Measurements from ENCODE around the gene SIRPA. TPM values are rescaled to one million over a fixed set of nuclear protein-coding genes. Genes with fewer than 3 reads are reported as not detected.

SIRPA gene
- total and polyA plus RNA-seq, 10 of the 15 experiments (the other 5 are each of a cell fraction or from before 2014, with no cell fraction given) = 1.7 to 13.2 (median 5.0) TPM

DNA sequence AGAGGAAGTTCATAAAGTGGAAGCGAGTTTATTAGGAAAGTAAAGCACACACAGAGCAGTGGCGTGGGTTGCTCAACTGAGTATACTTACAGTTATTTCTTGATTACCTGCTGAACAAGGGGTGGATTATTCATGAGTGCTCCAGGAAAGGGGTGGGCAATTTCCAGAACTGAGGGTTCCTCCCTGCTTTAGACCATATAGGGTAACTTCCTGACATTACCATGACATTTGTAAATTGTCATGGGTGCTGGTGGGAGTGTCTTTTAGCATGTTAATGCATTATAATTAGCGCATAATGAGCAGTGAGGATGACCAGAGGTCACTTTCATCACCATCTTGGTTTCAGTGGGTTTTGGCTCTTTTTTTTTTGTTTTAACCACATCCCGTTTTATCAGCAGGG, 68.9 kb downstream of the SIRPA start:
- FAIRE-seq (no peak), DNase-seq (ENCODE audit: low read depth, low spot score) (no peak), ATAC-seq (no peak; the same call in 1 of the 3 replicates)
- Histone ChIP-seq H2AFZ (ENCODE audit: control insufficient read depth, low read depth, low read length) (no peak overlapping the region), H3K9ac (ENCODE audit: control insufficient read depth, insufficient read depth, low read length) (no peak overlapping the region), H3K27me3 (replicated peaks in 1 of 2; ENCODE audit: control insufficient read depth in 2 of 2, insufficient read depth in 2 of 2, low read length in 1 of 2) (peaks cover 0 to 3% of the 10 kb centered on the region in 2 experiments; a peak in 2 of 4 replicates), H3K4me1 (ENCODE audit: control insufficient read depth, insufficient read depth, low read length) (no peaks in the 10 kb centered on the region; the same call in 1 of the 2 replicates), H3K79me2 (ENCODE audit: control insufficient read depth, insufficient read depth, low read length) (no peaks in the 10 kb centered on the region), H3K27ac (ENCODE audit: control insufficient read depth, insufficient read depth) (no peak overlapping the region), H3K4me2 (ENCODE audit: control insufficient read depth, insufficient read depth) (no peak overlapping the region), H3K4me3 (no peak overlapping the region), H3K36me3 (ENCODE audit: control insufficient read depth in 2 of 2, insufficient read depth in 2 of 2, low read length in 1 of 2) (no peaks in the 10 kb centered on the region), H4K20me1 (ENCODE audit: control insufficient read depth, insufficient read depth) (no peaks in the 10 kb centered on the region), H3K9me3 (replicated peaks; ENCODE audit: control insufficient read depth, insufficient read depth, low read length) (no peaks in the 10 kb centered on the region; the same call in 2 of the 3 replicates)
- TF ChIP-seq MEF2A (IDR thresholded peaks at IDR 0.05; ENCODE audit: insufficient read depth, low read depth, low read length) (no peak), NBN (IDR thresholded peaks at IDR 0.05) (no peak), NFYA (IDR thresholded peaks at IDR 0.05; ENCODE audit: borderline replicate concordance, low read depth, low read length) (no peak), RUNX3 (IDR thresholded peaks at IDR 0.05; ENCODE audit: low read length) (peak; percentile 23; the same call in 1 of the 2 replicates), BCL11A (IDR thresholded peaks at IDR 0.05; ENCODE audit: low read depth, low read length) (no peak), EGR1 (IDR thresholded peaks at IDR 0.05; ENCODE audit: borderline replicate concordance in 1 of 2, low read depth in 2 of 2, low read length in 2 of 2) (no peak), IKZF1 (conservative IDR thresholded peaks at IDR 0.05) (no peak), TARDBP (IDR thresholded peaks at IDR 0.05; ENCODE audit: borderline replicate concordance) (no peak), GABPA (IDR thresholded peaks at IDR 0.05; ENCODE audit: low read depth) (no peak), SRF (IDR thresholded peaks at IDR 0.05; ENCODE audit: low read depth in 2 of 2, low read length in 2 of 2) (peak in 1 of 2 experiments; percentile 63; a peak in 1 of 4 replicates)
- TF ChIP-seq, protein P1, sequence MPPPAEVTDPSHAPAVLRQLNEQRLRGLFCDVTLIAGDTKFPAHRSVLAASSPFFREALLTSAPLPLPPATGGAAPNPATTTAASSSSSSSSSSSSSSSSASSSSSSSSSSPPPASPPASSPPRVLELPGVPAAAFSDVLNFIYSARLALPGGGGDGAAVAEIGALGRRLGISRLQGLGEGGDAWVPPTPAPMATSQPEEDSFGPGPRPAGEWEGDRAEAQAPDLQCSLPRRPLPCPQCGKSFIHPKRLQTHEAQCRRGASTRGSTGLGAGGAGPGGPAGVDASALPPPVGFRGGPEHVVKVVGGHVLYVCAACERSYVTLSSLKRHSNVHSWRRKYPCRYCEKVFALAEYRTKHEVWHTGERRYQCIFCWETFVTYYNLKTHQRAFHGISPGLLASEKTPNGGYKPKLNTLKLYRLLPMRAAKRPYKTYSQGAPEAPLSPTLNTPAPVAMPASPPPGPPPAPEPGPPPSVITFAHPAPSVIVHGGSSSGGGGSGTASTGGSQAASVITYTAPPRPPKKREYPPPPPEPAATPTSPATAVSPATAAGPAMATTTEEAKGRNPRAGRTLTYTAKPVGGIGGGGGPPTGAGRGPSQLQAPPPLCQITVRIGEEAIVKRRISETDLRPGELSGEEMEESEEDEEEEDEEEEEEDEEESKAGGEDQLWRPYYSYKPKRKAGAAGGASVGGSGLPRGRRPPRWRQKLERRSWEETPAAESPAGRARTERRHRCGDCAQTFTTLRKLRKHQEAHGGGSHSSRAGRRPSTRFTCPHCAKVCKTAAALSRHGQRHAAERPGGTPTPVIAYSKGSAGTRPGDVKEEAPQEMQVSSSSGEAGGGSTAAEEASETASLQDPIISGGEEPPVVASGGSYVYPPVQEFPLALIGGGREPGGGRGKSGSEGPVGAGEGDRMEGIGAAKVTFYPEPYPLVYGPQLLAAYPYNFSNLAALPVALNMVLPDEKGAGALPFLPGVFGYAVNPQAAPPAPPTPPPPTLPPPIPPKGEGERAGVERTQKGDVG (CRISPR knock-in tag; IDR thresholded peaks at IDR 0.05) = no peak
- ChIA-PET CTCF (interaction anchor here (1.0 to 4.4 kb wide), 7 partner anchors 10 to 210 kb away, joined by 3 to 46 read pairs (median 11); no protein-coding TSS in a partner anchor), POLR2A (no interaction called here), RAD21 (ENCODE audit: unreplicated experiment) (interaction anchor here (3.0 kb wide), 1 partner anchor 208 kb away, joined by 30 read pairs; no protein-coding TSS in a partner anchor), SMC1A (ENCODE audit: uncharacterized antibody, unreplicated experiment) (interaction anchor here (1.6 to 1.7 kb wide), 2 partner anchors 162 to 200 kb away, joined by 9 to 13 read pairs; no protein-coding TSS in a partner anchor)
- intact Hi-C loops (cut with micrococcal nuclease; ENCODE audit: unreplicated experiment) = no loop called here
- in situ Hi-C loops (cut with MboI) = no loop called here
- WGBS (ENCODE audit: insufficient coverage, insufficient replicate concordance, low lambda C conversion rate, missing lambda C conversion rate) = 46% methylated on average over 4 of the region's 4 CpGs
- no TSS peak for BruUV-seq (replicated peaks)

Data from GM12878 (cell line).